Measurements from ENCODE around the gene PCDHB14. TPM values are rescaled to one million over a fixed set of nuclear protein-coding genes. Genes with fewer than 3 reads are reported as not detected.
"Not testable (repeated sequence)": the region's sequence is repeated elsewhere in the genome, so short reads cannot be mapped to it uniquely, and the experiment has no call there.

PCDHB14 gene
- polyA plus RNA-seq, 1 donor (not counting 4 experiments of a cell fraction or from before 2014, with no cell fraction given), result 0.13 TPM

DNA sequence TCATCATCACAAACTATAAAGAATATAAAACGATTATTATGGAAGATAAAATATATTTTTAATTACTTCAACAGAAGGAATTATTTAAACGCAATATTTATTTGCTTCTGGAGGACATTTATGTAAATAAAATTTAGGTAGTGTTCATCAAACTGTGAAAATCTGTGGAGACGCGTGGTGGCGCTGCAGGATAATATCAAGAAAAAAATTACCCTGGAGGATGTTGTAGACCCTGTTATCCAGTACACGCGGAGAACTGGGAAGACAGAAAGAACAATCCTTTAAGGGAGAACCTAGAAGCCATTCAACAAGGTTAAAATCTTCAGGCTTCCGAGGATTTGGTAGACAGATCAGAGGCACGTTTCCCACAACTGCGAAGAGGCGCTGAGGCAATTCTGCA, 14.7 kb upstream of the PCDHB14 start, which contains the start of gene PCDHB12:
Gene PCDHB12 (plus strand): TSS at position 242 of the 400 bp plus-strand sequence. CDS start 189 bp downstream, outside the sequence.
- Histone ChIP-seq H3K9me1 (ENCODE audit: control insufficient read depth, extremely low read depth, insufficient read depth, low read length) (no peaks in the 10 kb centered on the region), H3K4me2 (ENCODE audit: control insufficient read depth, extremely low read depth, insufficient read depth, low read depth, low read length) (no peak within 1 kb of the TSS), H3K27me3 (ENCODE audit: control insufficient read depth, extremely low read depth, insufficient read depth, low read length) (no peaks in the 10 kb centered on the region), H3K4me3 (ENCODE audit: control insufficient read depth in 2 of 3, extremely low read depth in 1 of 3, insufficient read depth in 2 of 3, low read depth in 1 of 3, low read length in 3 of 3) (no peak within 1 kb of the TSS), H3K9me3 (ENCODE audit: control insufficient read depth, low read depth, low read length) (peaks cover 2% of the 10 kb centered on the region), H3K27ac (ENCODE audit: control insufficient read depth, insufficient read depth, low read length) (no peak within 1 kb of the TSS), H3K79me2 (ENCODE audit: control insufficient read depth, insufficient read depth, low read length) (no peaks in the 10 kb centered on the region), H3K9ac (ENCODE audit: control insufficient read depth, extremely low read depth, insufficient read depth, low read length) (no peak within 1 kb of the TSS), H3K4me1 (ENCODE audit: control insufficient read depth, extremely low read depth, insufficient read depth, low read length) (no peaks in the 10 kb centered on the region), H4K20me1 (ENCODE audit: control insufficient read depth, extremely low read depth, insufficient read depth, low read length) (no peaks in the 10 kb centered on the region), H3K36me3 (ENCODE audit: control insufficient read depth in 2 of 2, extremely low read depth in 1 of 2, insufficient read depth in 2 of 2, low read length in 2 of 2) (no peaks in the 10 kb centered on the region), H2AFZ (ENCODE audit: control insufficient read depth, low read length) (no peak within 1 kb of the TSS)
- FAIRE-seq (no peak), DNase-seq (ENCODE audit: low read depth, low spot score) (no peak)
- dilution Hi-C loops (cut with MboI; ENCODE audit: extremely low pct_ligation_motif_present, low sequenced_read_pairs), result no loop called here
- TF ChIP-seq CTCF (optimal IDR thresholded peaks at IDR 0.05 in 1 of 3, IDR thresholded peaks at IDR 0.05 in 1 of 3, conservative IDR thresholded peaks at IDR 0.05 in 1 of 3; ENCODE audit: extremely low read depth in 1 of 3, insufficient read depth in 2 of 3, low read length in 3 of 3), result no peak
- TF ChIP-seq EZH2 (IDR thresholded peaks at IDR 0.05; ENCODE audit: low read length), result no peak

DNA sequence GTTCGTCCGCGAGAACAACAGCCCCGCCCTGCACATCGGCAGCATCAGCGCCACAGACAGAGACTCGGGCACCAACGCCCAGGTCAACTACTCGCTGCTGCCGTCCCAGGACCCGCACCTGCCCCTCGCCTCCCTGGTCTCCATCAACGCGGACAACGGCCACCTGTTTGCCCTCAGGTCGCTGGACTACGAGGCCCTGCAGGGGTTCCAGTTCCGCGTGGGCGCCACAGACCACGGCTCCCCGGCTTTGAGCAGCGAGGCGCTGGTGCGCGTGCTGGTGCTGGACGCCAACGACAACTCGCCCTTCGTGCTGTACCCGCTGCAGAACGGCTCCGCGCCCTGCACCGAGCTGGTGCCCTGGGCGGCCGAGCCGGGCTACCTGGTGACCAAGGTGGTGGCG, 12.9 kb upstream of the PCDHB14 start:
- H2AFZ ChIP-seq (ENCODE audit: control insufficient read depth, low read length); H3K9me1 ChIP-seq (ENCODE audit: control insufficient read depth, extremely low read depth, insufficient read depth, low read length); H4K20me1 ChIP-seq (ENCODE audit: control insufficient read depth, extremely low read depth, insufficient read depth, low read length); dilution Hi-C loops (cut with MboI; ENCODE audit: extremely low pct_ligation_motif_present, low sequenced_read_pairs); H3K4me1 ChIP-seq (ENCODE audit: control insufficient read depth, extremely low read depth, insufficient read depth, low read length); H3K36me3 ChIP-seq (ENCODE audit: control insufficient read depth in 2 of 2, extremely low read depth in 1 of 2, insufficient read depth in 2 of 2, low read length in 2 of 2); H3K9me3 ChIP-seq (ENCODE audit: control insufficient read depth, low read depth, low read length); H3K9ac ChIP-seq (ENCODE audit: control insufficient read depth, extremely low read depth, insufficient read depth, low read length); DNase-seq (ENCODE audit: low read depth, low spot score); FAIRE-seq; H3K4me2 ChIP-seq (ENCODE audit: control insufficient read depth, extremely low read depth, insufficient read depth, low read depth, low read length); H3K79me2 ChIP-seq (ENCODE audit: control insufficient read depth, insufficient read depth, low read length); H3K4me3 ChIP-seq (ENCODE audit: control insufficient read depth in 2 of 3, extremely low read depth in 1 of 3, insufficient read depth in 2 of 3, low read depth in 1 of 3, low read length in 3 of 3); H3K27me3 ChIP-seq (ENCODE audit: control insufficient read depth, extremely low read depth, insufficient read depth, low read length); H3K27ac ChIP-seq (ENCODE audit: control insufficient read depth, insufficient read depth, low read length): not testable (repeated sequence)

DNA sequence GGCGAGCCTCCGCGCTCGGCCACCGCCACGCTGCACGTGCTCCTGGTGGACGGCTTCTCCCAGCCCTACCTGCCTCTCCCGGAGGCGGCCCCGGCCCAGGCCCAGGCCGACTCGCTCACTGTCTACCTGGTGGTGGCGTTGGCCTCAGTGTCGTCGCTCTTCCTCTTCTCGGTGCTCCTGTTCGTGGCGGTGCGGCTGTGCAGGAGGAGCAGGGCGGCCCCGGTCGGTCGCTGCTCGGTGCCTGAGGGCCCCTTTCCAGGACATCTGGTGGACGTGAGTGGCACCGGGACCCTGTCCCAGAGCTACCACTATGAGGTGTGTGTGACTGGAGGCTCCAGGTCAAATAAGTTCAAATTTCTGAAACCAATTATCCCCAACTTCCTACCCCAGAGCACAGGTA, 12.3 kb upstream of the PCDHB14 start:
- H3K27ac ChIP-seq (ENCODE audit: control insufficient read depth, insufficient read depth, low read length); dilution Hi-C loops (cut with MboI; ENCODE audit: extremely low pct_ligation_motif_present, low sequenced_read_pairs); H3K79me2 ChIP-seq (ENCODE audit: control insufficient read depth, insufficient read depth, low read length); DNase-seq (ENCODE audit: low read depth, low spot score); H3K36me3 ChIP-seq (ENCODE audit: control insufficient read depth in 2 of 2, extremely low read depth in 1 of 2, insufficient read depth in 2 of 2, low read length in 2 of 2); H3K9me3 ChIP-seq (ENCODE audit: control insufficient read depth, low read depth, low read length); H3K27me3 ChIP-seq (ENCODE audit: control insufficient read depth, extremely low read depth, insufficient read depth, low read length); H3K4me3 ChIP-seq (ENCODE audit: control insufficient read depth in 2 of 3, extremely low read depth in 1 of 3, insufficient read depth in 2 of 3, low read depth in 1 of 3, low read length in 3 of 3); H2AFZ ChIP-seq (ENCODE audit: control insufficient read depth, low read length); H3K9me1 ChIP-seq (ENCODE audit: control insufficient read depth, extremely low read depth, insufficient read depth, low read length); FAIRE-seq; H3K9ac ChIP-seq (ENCODE audit: control insufficient read depth, extremely low read depth, insufficient read depth, low read length); H4K20me1 ChIP-seq (ENCODE audit: control insufficient read depth, extremely low read depth, insufficient read depth, low read length); H3K4me2 ChIP-seq (ENCODE audit: control insufficient read depth, extremely low read depth, insufficient read depth, low read depth, low read length); H3K4me1 ChIP-seq (ENCODE audit: control insufficient read depth, extremely low read depth, insufficient read depth, low read length): not testable (repeated sequence)

DNA sequence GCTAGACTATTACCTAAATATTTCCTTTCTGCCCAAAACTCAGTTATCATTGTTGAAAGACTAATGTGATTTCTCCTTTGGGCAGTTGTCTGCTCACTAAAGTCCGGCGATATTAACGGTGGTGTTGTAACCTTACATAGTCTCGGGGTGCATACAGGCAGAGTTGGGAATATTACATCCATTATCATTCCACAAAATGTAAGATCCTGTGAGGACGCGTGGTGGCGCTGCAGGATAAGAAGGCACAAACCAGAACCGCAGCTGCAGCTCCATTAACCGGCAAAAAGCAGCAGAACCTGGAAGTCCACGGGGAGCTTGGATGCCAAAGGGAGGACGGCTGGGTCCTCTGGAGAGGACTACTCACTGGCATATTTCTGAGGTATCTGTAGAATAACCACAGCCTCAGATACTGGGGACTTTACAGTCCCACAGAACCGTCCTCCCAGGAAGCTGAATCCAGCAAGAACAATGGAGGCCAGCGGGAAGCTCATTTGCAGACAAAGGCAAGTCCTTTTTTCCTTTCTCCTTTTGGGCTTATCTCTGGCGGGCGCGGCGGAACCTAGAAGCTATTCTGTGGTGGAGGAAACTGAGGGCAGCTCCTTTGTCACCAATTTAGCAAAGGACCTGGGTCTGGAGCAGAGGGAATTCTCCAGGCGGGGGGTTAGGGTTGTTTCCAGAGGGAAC, 9.3 kb upstream of the PCDHB14 start, which contains the start of gene PCDHB13:
Gene PCDHB13 (plus strand): TSS at position 264 of the 684 bp plus-strand sequence. CDS start 205 bp downstream, at position 469.
- dilution Hi-C loops (cut with MboI; ENCODE audit: extremely low pct_ligation_motif_present, low sequenced_read_pairs); H3K79me2 ChIP-seq (ENCODE audit: control insufficient read depth, insufficient read depth, low read length); H2AFZ ChIP-seq (ENCODE audit: control insufficient read depth, low read length); H3K27me3 ChIP-seq (ENCODE audit: control insufficient read depth, extremely low read depth, insufficient read depth, low read length); H3K9ac ChIP-seq (ENCODE audit: control insufficient read depth, extremely low read depth, insufficient read depth, low read length); DNase-seq (ENCODE audit: low read depth, low spot score); H4K20me1 ChIP-seq (ENCODE audit: control insufficient read depth, extremely low read depth, insufficient read depth, low read length); H3K4me3 ChIP-seq (ENCODE audit: control insufficient read depth in 2 of 3, extremely low read depth in 1 of 3, insufficient read depth in 2 of 3, low read depth in 1 of 3, low read length in 3 of 3); H3K27ac ChIP-seq (ENCODE audit: control insufficient read depth, insufficient read depth, low read length); H3K9me1 ChIP-seq (ENCODE audit: control insufficient read depth, extremely low read depth, insufficient read depth, low read length); FAIRE-seq; H3K4me2 ChIP-seq (ENCODE audit: control insufficient read depth, extremely low read depth, insufficient read depth, low read depth, low read length); H3K36me3 ChIP-seq (ENCODE audit: control insufficient read depth in 2 of 2, extremely low read depth in 1 of 2, insufficient read depth in 2 of 2, low read length in 2 of 2); H3K4me1 ChIP-seq (ENCODE audit: control insufficient read depth, extremely low read depth, insufficient read depth, low read length); H3K9me3 ChIP-seq (ENCODE audit: control insufficient read depth, low read depth, low read length): not testable (repeated sequence)

Data from keratinocyte (primary cell).